ENCODE measurements around the gene MEGF6. TPM values are rescaled to one million over a fixed set of nuclear protein-coding genes. Genes with fewer than 3 reads are reported as not detected.

MEGF6 gene
- total and polyA plus RNA-seq, 4 donors: 17.7 to 54.2 (median 48.2) TPM

DNA sequence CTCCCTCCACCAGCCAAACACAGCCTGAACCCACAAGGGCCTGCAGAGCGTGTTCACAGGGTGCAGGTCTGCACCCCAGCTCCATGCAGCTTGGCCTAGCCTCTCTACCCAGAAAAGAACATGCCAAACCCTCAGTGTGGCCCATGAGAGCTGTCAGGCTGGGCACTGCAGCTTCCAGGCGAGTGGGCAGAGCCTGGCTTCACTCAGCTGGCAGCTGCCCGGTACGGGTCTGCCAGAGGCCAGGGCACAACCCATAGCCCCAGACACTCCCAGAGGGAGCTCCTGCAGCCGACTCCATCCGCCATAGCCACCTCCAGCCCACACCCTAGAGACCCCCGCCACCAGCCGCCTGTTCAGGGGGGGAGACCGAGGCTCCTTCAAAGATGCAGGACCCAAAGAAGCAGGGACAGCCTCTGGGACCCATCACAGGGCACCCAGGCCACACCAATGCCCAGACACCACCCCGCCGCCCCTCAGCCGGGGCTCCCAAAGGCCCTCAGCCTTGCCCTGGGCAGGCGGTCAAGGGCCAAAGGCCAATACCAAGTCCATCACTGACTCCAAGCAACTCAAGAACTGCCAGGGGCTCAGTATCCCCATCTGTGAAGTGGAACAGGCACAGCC lies 42.4 kb downstream of the MEGF6 start:
- Histone ChIP-seq H3K9me3 (ENCODE audit: control insufficient read depth in 4 of 4, insufficient read depth in 3 of 4, low read length in 3 of 4) (no peaks in the 10 kb centered on the region), H3K4me3 (no peak overlapping the region), H3K9ac (ENCODE audit: insufficient read depth in 1 of 2, low read length in 2 of 2) (no peak overlapping the region), H3K27me3 (ENCODE audit: control insufficient read depth in 3 of 3, insufficient read depth in 3 of 3, low read length in 2 of 3) (no peaks in the 10 kb centered on the region), H3K27ac (ENCODE audit: low read depth in 1 of 2, low read length in 1 of 2) (no peak overlapping the region), H3K4me1 (ENCODE audit: control insufficient read depth in 5 of 5, insufficient read depth in 5 of 5, low read length in 5 of 5) (peaks cover 0 to 15% (median 8%) of the 10 kb centered on the region in 5 donors), H3K36me3 (ENCODE audit: control insufficient read depth in 4 of 4, insufficient read depth in 4 of 4, low read length in 4 of 4) (no peaks in the 10 kb centered on the region)
- ATAC-seq (ENCODE audit: insufficient read depth, low FRiP score) (no peak), DNase-seq (no peak)
- no peak for TF ChIP-seq CTCF (IDR thresholded peaks at IDR 0.05; ENCODE audit: control extremely low read depth, extremely low read depth)
- WGBS, 2 donors: 92 to 94% methylated on average over 13 of the region's 13 CpGs

DNA sequence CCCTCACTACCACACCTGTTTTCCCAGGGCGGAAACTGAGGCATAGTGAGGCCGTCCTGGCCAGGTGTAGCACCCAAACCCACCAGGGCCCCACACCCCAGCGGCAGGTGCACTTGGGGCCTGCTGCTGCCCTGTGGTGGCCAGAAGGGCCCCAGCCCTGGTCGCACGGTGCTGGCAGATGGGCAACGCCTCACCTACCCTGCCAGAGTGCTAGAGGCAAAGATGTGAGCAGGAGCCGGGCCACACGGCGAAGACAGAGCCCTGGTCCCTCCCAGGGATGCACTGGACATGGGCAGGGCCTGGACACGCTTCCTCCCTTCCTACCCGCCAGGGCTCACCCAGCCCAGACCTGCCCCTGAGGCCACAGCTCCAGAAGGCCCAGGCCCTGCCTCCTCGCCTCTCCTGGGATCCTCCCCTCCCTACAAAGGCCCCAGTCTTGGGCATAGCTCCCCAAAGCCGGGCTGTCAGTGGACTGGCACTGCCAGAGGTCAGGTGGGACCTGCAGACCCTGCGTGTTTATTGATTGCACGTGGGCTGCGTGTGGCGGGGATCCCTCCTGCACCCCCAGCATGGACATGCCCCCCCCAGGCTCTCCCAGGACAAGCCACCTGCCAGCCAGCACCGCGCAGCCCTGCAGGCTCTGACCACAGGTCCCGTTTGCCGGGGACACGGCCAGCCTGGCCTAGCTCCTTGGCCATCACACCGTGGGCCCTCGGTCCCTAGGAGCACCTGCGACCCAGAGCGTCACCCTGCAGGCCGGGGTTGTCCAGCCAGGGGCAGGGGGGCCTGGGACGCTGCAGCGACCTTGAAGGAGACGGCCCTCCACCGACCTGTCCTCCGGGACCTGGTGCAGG lies 44.1 kb downstream of the MEGF6 start:
- Histone ChIP-seq H3K27ac (ENCODE audit: low read depth in 1 of 2, low read length in 1 of 2) (no peak overlapping the region), H3K36me3 (ENCODE audit: control insufficient read depth in 4 of 4, insufficient read depth in 4 of 4, low read length in 4 of 4) (no peaks in the 10 kb centered on the region), H3K9me3 (ENCODE audit: control insufficient read depth in 4 of 4, insufficient read depth in 3 of 4, low read length in 3 of 4) (no peaks in the 10 kb centered on the region), H3K9ac (ENCODE audit: insufficient read depth in 1 of 2, low read length in 2 of 2) (no peak overlapping the region), H3K4me3 (no peak overlapping the region), H3K4me1 (ENCODE audit: control insufficient read depth in 5 of 5, insufficient read depth in 5 of 5, low read length in 5 of 5) (peaks cover 0 to 8% (median 0%) of the 10 kb centered on the region in 5 donors), H3K27me3 (ENCODE audit: control insufficient read depth in 3 of 3, insufficient read depth in 3 of 3, low read length in 2 of 3) (no peaks in the 10 kb centered on the region)
- WGBS, 2 donors: 92 to 94% methylated on average over 32 of the region's 32 CpGs
- DNase-seq: no peak
- ATAC-seq (ENCODE audit: insufficient read depth, low FRiP score): no peak
- TF ChIP-seq CTCF (IDR thresholded peaks at IDR 0.05; ENCODE audit: control extremely low read depth, extremely low read depth): no peak

- 89 to 97% methylated on average over 24 to 27 of the region's 27 CpGs for WGBS, 2 donors
- Histone ChIP-seq H3K36me3 (ENCODE audit: control insufficient read depth in 4 of 4, insufficient read depth in 4 of 4, low read length in 4 of 4) (no peaks in the 10 kb centered on the region), H3K4me3 (no peak overlapping the region), H3K27ac (ENCODE audit: low read depth in 1 of 2, low read length in 1 of 2) (no peak overlapping the region), H3K9me3 (ENCODE audit: control insufficient read depth in 4 of 4, insufficient read depth in 3 of 4, low read length in 3 of 4) (no peaks in the 10 kb centered on the region), H3K27me3 (ENCODE audit: control insufficient read depth in 3 of 3, insufficient read depth in 3 of 3, low read length in 2 of 3) (no peaks in the 10 kb centered on the region), H3K4me1 (ENCODE audit: control insufficient read depth in 5 of 5, insufficient read depth in 5 of 5, low read length in 5 of 5) (peaks cover 0 to 8% (median 0%) of the 10 kb centered on the region in 5 donors), H3K9ac (ENCODE audit: insufficient read depth in 1 of 2, low read length in 2 of 2) (no peak overlapping the region)
- ATAC-seq (ENCODE audit: insufficient read depth, low FRiP score): no peak
- TF ChIP-seq CTCF (IDR thresholded peaks at IDR 0.05; ENCODE audit: control extremely low read depth, extremely low read depth): no peak
- DNase-seq: no peak
Observed at GRCh38 chr1:3566003-3566885, 45.1 kb downstream of the MEGF6 start.
